Measurements from ENCODE around the gene C10orf90.

DNA sequence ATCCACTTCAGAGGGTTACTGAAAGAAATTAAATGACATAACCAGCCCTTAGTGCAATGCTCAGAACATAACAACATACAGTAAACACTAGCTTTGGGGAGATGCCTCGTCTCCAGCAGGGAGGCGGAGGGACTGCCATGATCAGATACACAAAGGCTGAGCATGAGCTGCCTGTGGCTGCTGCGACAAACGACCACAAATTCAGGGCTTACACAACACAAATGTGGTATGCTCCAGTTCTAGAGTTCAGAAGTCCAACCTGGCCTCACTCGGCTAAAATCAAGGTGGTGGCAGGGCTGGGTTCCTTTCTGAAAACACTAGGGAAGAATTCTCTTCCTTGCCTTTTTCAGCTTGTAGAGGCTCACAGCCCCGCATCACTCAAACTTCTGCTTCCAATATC lies 154.0 kb downstream of the C10orf90 start:
- TF ChIP-seq, protein P1, sequence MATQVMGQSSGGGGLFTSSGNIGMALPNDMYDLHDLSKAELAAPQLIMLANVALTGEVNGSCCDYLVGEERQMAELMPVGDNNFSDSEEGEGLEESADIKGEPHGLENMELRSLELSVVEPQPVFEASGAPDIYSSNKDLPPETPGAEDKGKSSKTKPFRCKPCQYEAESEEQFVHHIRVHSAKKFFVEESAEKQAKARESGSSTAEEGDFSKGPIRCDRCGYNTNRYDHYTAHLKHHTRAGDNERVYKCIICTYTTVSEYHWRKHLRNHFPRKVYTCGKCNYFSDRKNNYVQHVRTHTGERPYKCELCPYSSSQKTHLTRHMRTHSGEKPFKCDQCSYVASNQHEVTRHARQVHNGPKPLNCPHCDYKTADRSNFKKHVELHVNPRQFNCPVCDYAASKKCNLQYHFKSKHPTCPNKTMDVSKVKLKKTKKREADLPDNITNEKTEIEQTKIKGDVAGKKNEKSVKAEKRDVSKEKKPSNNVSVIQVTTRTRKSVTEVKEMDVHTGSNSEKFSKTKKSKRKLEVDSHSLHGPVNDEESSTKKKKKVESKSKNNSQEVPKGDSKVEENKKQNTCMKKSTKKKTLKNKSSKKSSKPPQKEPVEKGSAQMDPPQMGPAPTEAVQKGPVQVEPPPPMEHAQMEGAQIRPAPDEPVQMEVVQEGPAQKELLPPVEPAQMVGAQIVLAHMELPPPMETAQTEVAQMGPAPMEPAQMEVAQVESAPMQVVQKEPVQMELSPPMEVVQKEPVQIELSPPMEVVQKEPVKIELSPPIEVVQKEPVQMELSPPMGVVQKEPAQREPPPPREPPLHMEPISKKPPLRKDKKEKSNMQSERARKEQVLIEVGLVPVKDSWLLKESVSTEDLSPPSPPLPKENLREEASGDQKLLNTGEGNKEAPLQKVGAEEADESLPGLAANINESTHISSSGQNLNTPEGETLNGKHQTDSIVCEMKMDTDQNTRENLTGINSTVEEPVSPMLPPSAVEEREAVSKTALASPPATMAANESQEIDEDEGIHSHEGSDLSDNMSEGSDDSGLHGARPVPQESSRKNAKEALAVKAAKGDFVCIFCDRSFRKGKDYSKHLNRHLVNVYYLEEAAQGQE (tag by site-specific recombination; IDR thresholded peaks at IDR 0.05), result no peak
- TF ChIP-seq, protein P2, sequence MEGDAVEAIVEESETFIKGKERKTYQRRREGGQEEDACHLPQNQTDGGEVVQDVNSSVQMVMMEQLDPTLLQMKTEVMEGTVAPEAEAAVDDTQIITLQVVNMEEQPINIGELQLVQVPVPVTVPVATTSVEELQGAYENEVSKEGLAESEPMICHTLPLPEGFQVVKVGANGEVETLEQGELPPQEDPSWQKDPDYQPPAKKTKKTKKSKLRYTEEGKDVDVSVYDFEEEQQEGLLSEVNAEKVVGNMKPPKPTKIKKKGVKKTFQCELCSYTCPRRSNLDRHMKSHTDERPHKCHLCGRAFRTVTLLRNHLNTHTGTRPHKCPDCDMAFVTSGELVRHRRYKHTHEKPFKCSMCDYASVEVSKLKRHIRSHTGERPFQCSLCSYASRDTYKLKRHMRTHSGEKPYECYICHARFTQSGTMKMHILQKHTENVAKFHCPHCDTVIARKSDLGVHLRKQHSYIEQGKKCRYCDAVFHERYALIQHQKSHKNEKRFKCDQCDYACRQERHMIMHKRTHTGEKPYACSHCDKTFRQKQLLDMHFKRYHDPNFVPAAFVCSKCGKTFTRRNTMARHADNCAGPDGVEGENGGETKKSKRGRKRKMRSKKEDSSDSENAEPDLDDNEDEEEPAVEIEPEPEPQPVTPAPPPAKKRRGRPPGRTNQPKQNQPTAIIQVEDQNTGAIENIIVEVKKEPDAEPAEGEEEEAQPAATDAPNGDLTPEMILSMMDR (tag by site-specific recombination; IDR thresholded peaks at IDR 0.05), result no peak
- TF ChIP-seq ZNF529 (tag by site-specific recombination; IDR thresholded peaks at IDR 0.05; ENCODE audit: insufficient replicate concordance) (no peak), ZNF221 (tag by site-specific recombination; IDR thresholded peaks at IDR 0.05; ENCODE audit: borderline replicate concordance) (no peak), MEIS1 (CRISPR knock-in tag; IDR thresholded peaks at IDR 0.05; ENCODE audit: borderline replicate concordance) (no peak), ZNF302 (tag by site-specific recombination; IDR thresholded peaks at IDR 0.05; ENCODE audit: low read depth) (no peak), ZNF501 (tag by site-specific recombination; IDR thresholded peaks at IDR 0.05) (no peak), ZEB2 (tag by site-specific recombination; IDR thresholded peaks at IDR 0.05) (no peak), ZSCAN30 (tag by site-specific recombination; IDR thresholded peaks at IDR 0.05) (no peak), ZNF18 (tag by site-specific recombination; IDR thresholded peaks at IDR 0.05) (no peak), ZNF654 (tag by site-specific recombination; IDR thresholded peaks at IDR 0.05; ENCODE audit: low read depth) (no peak), ZNF10 (tag by site-specific recombination; IDR thresholded peaks at IDR 0.05) (no peak)
- TF ChIP-seq, protein P3, sequence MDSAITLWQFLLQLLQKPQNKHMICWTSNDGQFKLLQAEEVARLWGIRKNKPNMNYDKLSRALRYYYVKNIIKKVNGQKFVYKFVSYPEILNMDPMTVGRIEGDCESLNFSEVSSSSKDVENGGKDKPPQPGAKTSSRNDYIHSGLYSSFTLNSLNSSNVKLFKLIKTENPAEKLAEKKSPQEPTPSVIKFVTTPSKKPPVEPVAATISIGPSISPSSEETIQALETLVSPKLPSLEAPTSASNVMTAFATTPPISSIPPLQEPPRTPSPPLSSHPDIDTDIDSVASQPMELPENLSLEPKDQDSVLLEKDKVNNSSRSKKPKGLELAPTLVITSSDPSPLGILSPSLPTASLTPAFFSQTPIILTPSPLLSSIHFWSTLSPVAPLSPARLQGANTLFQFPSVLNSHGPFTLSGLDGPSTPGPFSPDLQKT (IDR thresholded peaks at IDR 0.05; ENCODE audit: borderline replicate concordance, low read depth, low read length), result no peak

All from HEK293 (cell line).